ENCODE measurements around the gene SRD5A1.

DNA sequence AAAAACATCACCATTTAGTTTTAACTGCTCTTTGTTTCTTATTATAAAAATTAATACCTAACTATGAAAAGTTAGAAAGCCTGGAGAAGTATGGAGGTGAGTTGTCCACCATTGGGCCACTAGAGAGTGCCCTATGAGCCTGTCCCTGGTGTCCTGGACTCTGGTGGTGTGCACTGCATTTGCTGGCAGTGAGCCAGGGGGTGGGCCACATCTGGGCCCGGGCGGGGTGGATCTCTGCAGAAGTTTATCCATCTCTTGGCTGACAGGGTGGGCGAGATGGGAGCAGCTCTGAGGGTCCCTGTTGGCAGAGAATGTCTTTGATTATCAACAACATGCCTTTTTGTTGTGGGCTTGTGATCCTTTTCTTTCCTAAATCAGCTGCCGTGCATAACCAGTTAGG, 88.2 kb downstream of the SRD5A1 start:
- TF ChIP-seq POLR2AphosphoS5 (IDR thresholded peaks at IDR 0.05; ENCODE audit: borderline replicate concordance, low read depth, low read length) (no peak), EZH2 (IDR thresholded peaks at IDR 0.05) (no peak)

Data from SK-N-MC (cell line).